Measurements from ENCODE around the gene ABLIM3.

ABLIM3 gene

GRCh38 chr5:149298842-149299404 lies 157.6 kb downstream of the ABLIM3 start:
- CTCF ChIA-PET: interaction anchor here (1.6 kb wide), 1 partner anchor 9 kb away, joined by 8 read pairs; no protein-coding TSS in a partner anchor
- TF ChIP-seq PKNOX1 (IDR thresholded peaks at IDR 0.05) (no peak), ARNT (IDR thresholded peaks at IDR 0.05) (no peak), ELF4 (IDR thresholded peaks at IDR 0.05) (no peak), FOXK2 (IDR thresholded peaks at IDR 0.05) (no peak), TARDBP (IDR thresholded peaks at IDR 0.05) (no peak), LEF1 (IDR thresholded peaks at IDR 0.05; ENCODE audit: borderline replicate concordance) (no peak), BHLHE40 (IDR thresholded peaks at IDR 0.05; ENCODE audit: borderline replicate concordance) (no peak), SUZ12 (IDR thresholded peaks at IDR 0.05) (no peak), FOXA1 (IDR thresholded peaks at IDR 0.05) (no peak), FOXM1 (IDR thresholded peaks at IDR 0.05; ENCODE audit: borderline replicate concordance) (no peak), SP1 (IDR thresholded peaks at IDR 0.05) (no peak), CTBP1 (IDR thresholded peaks at IDR 0.05; ENCODE audit: borderline replicate concordance) (no peak), NFRKB (IDR thresholded peaks at IDR 0.05) (no peak), L3MBTL2 (conservative IDR thresholded peaks at IDR 0.05) (no peak), HDGF (IDR thresholded peaks at IDR 0.05; ENCODE audit: borderline replicate concordance) (no peak)
- POLR2A ChIA-PET: interaction anchor here (0.9 kb wide), 1 partner anchor 46 kb away, joined by 4 read pairs; the partner anchor contains the start of gene GRPEL2

GRCh38 chr5:149299451-149300054 lies 158.3 kb downstream of the ABLIM3 start:
- ChIA-PET CTCF (interaction anchor here (1.6 kb wide), 1 partner anchor 8 kb away, joined by 8 read pairs; no protein-coding TSS in a partner anchor), POLR2A (no interaction called here)
- no peak for DNase-seq (ENCODE audit: extremely low spot score)
- TF ChIP-seq SUZ12 (IDR thresholded peaks at IDR 0.05) (no peak), TARDBP (IDR thresholded peaks at IDR 0.05) (no peak), LEF1 (IDR thresholded peaks at IDR 0.05; ENCODE audit: borderline replicate concordance) (no peak), ARNT (IDR thresholded peaks at IDR 0.05) (no peak), NFRKB (IDR thresholded peaks at IDR 0.05) (no peak)

More at GRCh38 chr5:149298842-149299404, 157.6 kb downstream of the ABLIM3 start:
- DNase-seq (ENCODE audit: extremely low spot score): no peak

- no peak for DNase-seq (ENCODE audit: extremely low spot score)
- CTCF ChIA-PET: interaction anchor here (1.6 kb wide), 1 partner anchor 8 kb away, joined by 8 read pairs; no protein-coding TSS in a partner anchor
- POLR2A ChIA-PET: interaction anchor here (1.3 to 2.0 kb wide), 2 partner anchors 28 to 45 kb away, joined by 3 to 6 read pairs; partner anchors contain the start of gene GRPEL2
- TF ChIP-seq L3MBTL2 (conservative IDR thresholded peaks at IDR 0.05) (no peak), CTBP1 (IDR thresholded peaks at IDR 0.05; ENCODE audit: borderline replicate concordance) (no peak), LEF1 (IDR thresholded peaks at IDR 0.05; ENCODE audit: borderline replicate concordance) (no peak), ARNT (IDR thresholded peaks at IDR 0.05) (no peak), PKNOX1 (IDR thresholded peaks at IDR 0.05) (no peak), ZNF384 (IDR thresholded peaks at IDR 0.05) (no peak), NFRKB (IDR thresholded peaks at IDR 0.05) (no peak), TARDBP (IDR thresholded peaks at IDR 0.05) (no peak), SUZ12 (IDR thresholded peaks at IDR 0.05) (no peak), FOXM1 (IDR thresholded peaks at IDR 0.05; ENCODE audit: borderline replicate concordance) (no peak), SP1 (IDR thresholded peaks at IDR 0.05) (no peak), FOXA1 (IDR thresholded peaks at IDR 0.05) (no peak), HDGF (IDR thresholded peaks at IDR 0.05; ENCODE audit: borderline replicate concordance) (no peak), BHLHE40 (IDR thresholded peaks at IDR 0.05; ENCODE audit: borderline replicate concordance) (no peak)
These were observed 159.1 kb downstream of the ABLIM3 start for GRCh38 chr5:149300441-149300840.

GRCh38 chr5:149301049-149301743 lies 159.9 kb downstream of the ABLIM3 start:
- no peak for TF ChIP-seq NFRKB (IDR thresholded peaks at IDR 0.05)
- POLR2A ChIA-PET: interaction anchor here (1.3 to 2.0 kb wide), 2 partner anchors 29 to 44 kb away, joined by 3 to 6 read pairs; partner anchors contain the start of gene GRPEL2
- no peak for DNase-seq (ENCODE audit: extremely low spot score)
- CTCF ChIA-PET: interaction anchor here (0.8 kb wide), 1 partner anchor 66 kb away, joined by 3 read pairs; no protein-coding TSS in a partner anchor

- TF ChIP-seq L3MBTL2 (conservative IDR thresholded peaks at IDR 0.05): no peak
- TF ChIP-seq PKNOX1 (IDR thresholded peaks at IDR 0.05): no peak
- TF ChIP-seq LEF1 (IDR thresholded peaks at IDR 0.05; ENCODE audit: borderline replicate concordance): no peak
- TF ChIP-seq SUZ12 (IDR thresholded peaks at IDR 0.05): no peak
- TF ChIP-seq TARDBP (IDR thresholded peaks at IDR 0.05): no peak
- TF ChIP-seq SP1 (IDR thresholded peaks at IDR 0.05): no peak
- TF ChIP-seq HDGF (IDR thresholded peaks at IDR 0.05; ENCODE audit: borderline replicate concordance): no peak
- TF ChIP-seq NFRKB (IDR thresholded peaks at IDR 0.05): no peak
- no peak for TF ChIP-seq ELF4 (IDR thresholded peaks at IDR 0.05)
- TF ChIP-seq FOXM1 (IDR thresholded peaks at IDR 0.05; ENCODE audit: borderline replicate concordance): no peak
- no peak for TF ChIP-seq ZNF384 (IDR thresholded peaks at IDR 0.05)
- CTCF ChIA-PET: interaction anchor here (0.8 kb wide), 1 partner anchor 65 kb away, joined by 3 read pairs; no protein-coding TSS in a partner anchor
- DNase-seq (ENCODE audit: extremely low spot score): no peak
- POLR2A ChIA-PET: interaction anchor here (1.3 to 2.0 kb wide), 3 partner anchors 30 to 56 kb away, joined by 3 to 6 read pairs (median 4); partner anchors contain the start of genes GRPEL2 and PCYOX1L
These were observed 160.6 kb downstream of the ABLIM3 start for GRCh38 chr5:149301744-149302380.
